ENCODE measurements around the gene ADAMTS18.

The ADAMTS18 gene

DNA sequence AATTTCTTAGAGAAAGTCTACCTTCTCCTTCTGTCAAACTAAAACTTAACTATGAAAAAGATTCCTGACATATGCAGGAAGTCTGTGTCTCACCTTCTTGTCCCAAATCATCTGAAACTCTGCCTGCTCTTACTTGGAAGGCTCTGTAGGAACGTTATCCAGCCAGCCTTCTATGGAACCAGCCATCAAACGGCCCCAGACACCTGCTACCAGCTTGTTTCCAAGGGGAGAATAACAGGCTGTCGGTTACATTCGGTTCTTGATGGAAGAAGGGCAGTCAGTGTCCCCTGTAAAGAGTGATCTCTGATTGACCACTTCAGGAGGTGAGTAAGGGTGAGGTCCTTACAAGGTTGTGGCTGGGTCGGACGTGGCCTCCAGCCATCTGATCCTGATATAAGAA lies 1.7 kb downstream of the ADAMTS18 start:
- DNase-seq = no peak

GRCh38 chr16:77432264-77432663 lies 2.6 kb downstream of the ADAMTS18 start:
- no peak for DNase-seq

- no peak for DNase-seq
These were observed 3.8 kb downstream of the ADAMTS18 start for GRCh38 chr16:77430787-77431585.

DNA sequence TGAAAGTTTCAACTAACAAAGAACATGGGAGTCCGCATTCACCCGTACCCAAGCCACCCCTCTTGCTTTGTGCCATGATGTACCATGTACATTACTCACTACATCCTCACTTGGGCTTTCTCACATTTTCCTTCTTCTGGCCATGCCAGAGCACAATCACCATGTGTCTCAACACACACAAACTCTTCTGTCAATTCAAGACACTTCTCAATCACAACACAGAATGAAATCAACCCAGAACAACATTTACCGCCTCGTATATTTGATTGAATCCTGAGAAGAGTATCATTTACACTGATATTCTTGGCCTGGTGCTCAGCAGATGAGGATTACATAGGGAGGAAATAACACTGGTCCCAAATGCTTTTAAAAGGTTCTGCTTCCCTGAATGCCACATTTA lies 4.5 kb downstream of the ADAMTS18 start:
- DNase-seq = no peak

GRCh38 chr16:77424871-77425604 lies 9.8 kb downstream of the ADAMTS18 start:
- no peak for DNase-seq

DNA sequence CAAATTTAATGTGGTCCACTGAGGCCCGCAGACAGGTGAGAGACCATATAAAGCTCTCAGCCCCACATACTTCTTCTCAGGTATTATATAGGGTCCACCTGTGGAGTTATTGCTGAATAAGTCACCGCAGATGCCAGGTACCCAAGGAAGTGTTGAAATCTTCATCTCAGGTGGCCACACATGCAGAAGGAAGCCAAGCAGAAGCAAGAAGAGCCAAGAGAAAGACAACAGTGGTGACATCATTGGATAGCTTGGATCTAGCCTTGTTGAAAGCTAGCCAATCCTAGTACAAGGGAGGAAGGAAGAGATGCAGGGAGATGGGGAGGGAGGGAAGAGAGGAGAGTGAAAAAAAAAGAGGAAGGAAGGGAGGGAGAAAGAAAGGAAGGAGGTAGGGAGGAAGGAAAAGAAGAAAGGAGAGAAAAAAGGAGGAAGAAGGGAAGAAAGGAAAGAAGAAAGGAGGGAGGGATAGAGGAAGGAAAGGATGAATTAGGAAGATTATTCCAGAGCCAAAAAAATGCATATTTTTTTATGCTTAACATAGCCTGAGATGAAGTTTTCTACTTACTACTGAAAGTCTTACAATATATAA lies 12.5 kb downstream of the ADAMTS18 start:
- DNase-seq = no peak

- no peak for DNase-seq
These were observed 17.8 kb downstream of the ADAMTS18 start for GRCh38 chr16:77416939-77417480.

GRCh38 chr16:77414752-77415231 lies 20.0 kb downstream of the ADAMTS18 start:
- DNase-seq = no peak

GRCh38 chr16:77410449-77410848 lies 24.4 kb downstream of the ADAMTS18 start:
- no peak for DNase-seq

DNA sequence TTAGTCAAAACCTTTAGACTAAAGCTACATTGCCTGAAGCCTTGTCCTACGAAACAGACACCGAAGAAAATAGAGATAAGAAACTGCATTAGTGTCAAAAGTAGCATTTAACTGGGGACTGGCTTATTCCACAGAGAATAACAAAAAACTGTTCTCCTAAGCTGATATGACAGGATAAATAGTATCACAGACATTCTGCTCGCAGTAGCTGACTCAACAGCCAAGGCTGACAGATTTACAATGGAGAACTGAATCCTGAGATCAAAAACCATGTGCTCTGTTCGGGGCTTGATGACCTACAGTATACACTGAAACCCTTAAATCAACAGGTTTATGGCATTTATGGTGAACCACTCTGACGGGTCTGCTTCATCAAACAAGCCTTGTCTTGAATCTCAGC lies 25.5 kb downstream of the ADAMTS18 start:
- DNase-seq = no peak

DNA sequence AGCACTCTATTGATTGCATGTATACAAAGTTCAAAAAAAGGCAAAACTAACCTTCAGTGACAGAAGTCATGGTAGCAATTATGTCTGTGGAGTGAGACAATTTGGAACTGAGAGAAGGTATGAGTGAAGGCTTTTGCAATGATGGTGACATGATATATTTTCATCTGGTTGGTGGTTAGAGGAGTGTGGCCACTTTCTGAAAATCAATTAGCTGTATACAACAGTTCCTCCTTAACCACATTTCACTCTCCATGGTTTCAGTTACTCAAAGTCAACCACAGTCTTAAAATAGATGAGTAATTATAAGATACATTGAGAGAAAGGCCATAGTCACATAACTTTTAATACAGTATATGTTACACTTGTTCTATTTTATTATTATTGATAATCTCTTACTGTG lies 26.2 kb downstream of the ADAMTS18 start:
- DNase-seq = no peak

- no peak for DNase-seq
These were observed 28.2 kb downstream of the ADAMTS18 start for GRCh38 chr16:77406680-77407079.

DNA sequence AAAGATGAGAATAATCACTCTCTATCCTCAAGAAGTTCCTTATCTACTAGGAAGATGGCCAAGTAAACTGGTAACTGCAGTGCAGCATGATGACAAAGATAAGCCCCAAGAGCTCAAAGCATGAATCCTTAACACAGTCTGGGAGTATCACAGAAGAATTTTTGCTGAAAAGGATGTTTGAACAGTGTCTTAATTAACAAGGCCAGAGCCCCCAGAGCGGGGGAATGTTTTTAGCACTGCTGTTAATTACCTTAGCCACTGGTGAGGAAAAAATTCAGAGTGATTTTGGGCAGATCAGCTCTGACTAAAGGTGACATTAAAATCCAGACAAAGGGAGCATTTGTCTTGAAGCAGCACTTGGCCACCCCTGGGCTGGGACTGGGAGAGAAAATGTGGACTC lies 30.1 kb downstream of the ADAMTS18 start:
- DNase-seq = no peak

GRCh38 chr16:77403732-77404131 lies 31.1 kb downstream of the ADAMTS18 start:
- DNase-seq = no peak

- no peak for DNase-seq
These were observed 32.2 kb downstream of the ADAMTS18 start for GRCh38 chr16:77402672-77403071.

GRCh38 chr16:77402118-77402517 lies 32.7 kb downstream of the ADAMTS18 start:
- DNase-seq = no peak

DNA sequence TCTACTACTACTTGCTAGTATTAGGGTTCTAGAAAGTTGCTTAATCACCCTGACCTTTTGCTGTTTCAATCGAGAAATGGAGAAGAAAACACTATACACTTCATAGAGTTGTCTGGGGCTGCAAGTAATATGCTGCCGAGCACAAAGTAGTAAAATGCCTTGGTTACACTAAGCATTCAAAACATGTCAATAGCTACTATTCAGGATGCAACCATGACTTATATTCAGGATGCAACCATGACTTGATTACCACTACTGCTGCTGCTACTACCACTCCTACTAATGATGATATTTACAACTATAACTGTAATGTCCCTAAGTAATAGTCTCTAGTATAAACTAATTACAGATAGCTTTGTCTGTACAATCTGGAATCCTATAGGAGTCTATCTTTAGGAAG lies 35.3 kb downstream of the ADAMTS18 start:
- DNase-seq = no peak

- no peak for DNase-seq
These were observed 35.8 kb downstream of the ADAMTS18 start for GRCh38 chr16:77399066-77399465.

DNA sequence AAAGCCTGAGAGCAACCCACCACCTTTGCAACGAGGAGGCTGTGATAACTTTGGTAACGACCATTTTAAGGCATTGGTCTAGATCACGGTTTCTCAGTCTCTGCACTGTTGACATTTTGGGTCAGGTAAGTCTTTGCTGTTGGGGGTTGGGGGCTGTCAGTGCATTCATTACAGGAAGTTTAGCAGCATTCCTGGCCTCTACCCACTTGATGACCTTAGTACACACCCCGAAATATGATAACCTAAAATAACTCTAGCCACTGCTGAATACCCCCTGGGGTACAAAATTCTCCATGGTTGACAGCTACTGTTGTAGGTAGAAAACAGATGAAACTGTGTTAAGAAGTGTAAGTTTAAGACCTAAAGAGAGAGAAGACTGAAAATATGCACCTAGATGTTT lies 36.3 kb downstream of the ADAMTS18 start:
- no peak for DNase-seq

DNA sequence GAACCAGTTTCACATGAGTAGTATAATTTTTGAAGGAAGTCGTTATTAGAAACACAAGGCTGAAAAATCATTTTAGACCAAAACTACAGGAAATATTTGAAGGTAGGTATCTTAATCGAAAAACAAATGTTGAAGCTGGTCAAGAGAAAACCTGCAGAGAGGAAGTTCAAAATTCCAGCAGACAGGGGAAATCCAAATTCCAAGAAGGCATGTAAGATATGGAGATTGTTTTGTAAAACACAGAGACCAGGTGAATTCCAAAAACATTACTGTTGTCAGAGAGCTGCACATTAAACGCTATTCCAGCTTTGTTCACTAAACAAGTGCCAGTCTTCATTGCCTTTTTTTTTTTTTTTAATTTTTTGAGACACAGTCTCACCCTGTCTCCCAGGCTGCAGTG lies 38.4 kb downstream of the ADAMTS18 start:
- DNase-seq = no peak

- no peak for DNase-seq
These were observed 40.1 kb downstream of the ADAMTS18 start for GRCh38 chr16:77394699-77395098.

GRCh38 chr16:77393955-77394354 lies 40.9 kb downstream of the ADAMTS18 start:
- no peak for DNase-seq

GRCh38 chr16:77387815-77388209 lies 47.0 kb downstream of the ADAMTS18 start:
- no peak for DNase-seq

Data from stimulated activated CD8-positive, alpha-beta memory T cell treated with anti-CD3 and anti-CD28 coated beads, Interleukin-4, amount 100 ng/mL, for 48 hours (primary cell).